Activated B cell treated with CpG ODN at 0.5 μM for 24 hours (primary cell): ENCODE data around the gene HIVEP2. TPM values are rescaled to one million over a fixed set of nuclear protein-coding genes. Genes with fewer than 3 reads are reported as not detected.

ENCODE experiments used
- ATAC-seq: fragments of 200-7000 bp; cut with Tn5 transposase; one replicate; pipeline ENCODE4 v1.10.0; 2021; ENCODE audit warnings: low read depth, mild to moderate bottlenecking, moderate library complexity
- CTCF ChIA-PET: fragments of 350-600 bp; sonication (Branson Sonifier 250); formaldehyde crosslinking; loops from one replicate; lab custom pipeline; 2021; ENCODE audit warnings: antibody characterized with exemption; lab: Charles Lee
- POLR2A ChIA-PET: fragments of 350-600 bp; sonication (Branson Sonifier 250); formaldehyde crosslinking; loops from one replicate; lab custom pipeline; 2021; ENCODE audit warnings: antibody characterized with exemption; lab: Charles Lee
- DNase-seq: peaks from one replicate; pipeline ENCODE4 v3.0.0; 2022
- H3K27ac Mint-ChIP-seq: one replicate; pipeline ENCODE4 v1.8.0; 2020; ENCODE audit warnings: mixed read lengths
- H3K27me3 Mint-ChIP-seq: one replicate; pipeline ENCODE4 v1.8.0; 2021; ENCODE audit warnings: mixed read lengths
- H3K36me3 Mint-ChIP-seq: one replicate; pipeline ENCODE4 v1.8.0; 2021; ENCODE audit warnings: low read depth, mixed read lengths
- H3K4me1 Mint-ChIP-seq: one replicate; pipeline ENCODE4 v1.8.0; 2021; ENCODE audit warnings: mixed read lengths
- H3K4me3 Mint-ChIP-seq: one replicate; pipeline ENCODE4 v1.8.0; 2020; ENCODE audit warnings: mild to moderate bottlenecking, mixed read lengths
- H3K9me3 Mint-ChIP-seq: one replicate; pipeline ENCODE4 v1.8.0; 2020; ENCODE audit warnings: mixed read lengths
- intact Hi-C: fragments of 100-400 bp; cut with micrococcal nuclease; formaldehyde crosslinking; loops from one replicate; pipeline ENCODE4 v1.15.1; 2024
- total RNA-seq: library from RNA; stranded (reverse); gene quantifications from 2 replicates; pipeline ENCODE4 v1.2.3, GENCODE V29; 2022
- TF ChIP-seq, protein P1 (sequence below): fragments of 200-600 bp; IDR thresholded peaks from one replicate; pipeline ENCODE4 v1.8.0; 2022; ENCODE audit warnings: antibody characterized with exemption, mild to moderate bottlenecking

The HIVEP2 gene
- total RNA-seq, 1 donor from 2014 or later: 25.4 TPM

- DNase-seq (peak; percentile 75), ATAC-seq (peak; percentile 38)
- intact Hi-C loops: loop anchor here (2.0 to 10.0 kb wide), 9 partner anchors 80 to 1462 kb away; partner anchors contain the start of genes ADAT2, PEX3, SF3B5 and STX11
- ChIA-PET CTCF (interaction anchor here (0.8 to 1.5 kb wide), 2 partner anchors 11 to 61 kb away, joined by 3 to 6 read pairs; no protein-coding TSS in a partner anchor), POLR2A (interaction anchor here (0.5 to 5.0 kb wide), 36 partner anchors 9 to 1118 kb away, joined by 3 to 56 read pairs (median 5); partner anchors contain the start of genes ADAT2, AIG1 and PEX3)
- H3K27me3 Mint-ChIP-seq: no peaks in the 10 kb centered on the region
- H3K4me3 Mint-ChIP-seq: peak overlapping the region; percentile 93
- H3K4me1 Mint-ChIP-seq: peaks cover 41% of the 10 kb centered on the region
- H3K27ac Mint-ChIP-seq: peak overlapping the region; percentile 96
- H3K36me3 Mint-ChIP-seq: peaks cover 9% of the 10 kb centered on the region
- H3K9me3 Mint-ChIP-seq: no peaks in the 10 kb centered on the region
- TF ChIP-seq, protein P1, sequence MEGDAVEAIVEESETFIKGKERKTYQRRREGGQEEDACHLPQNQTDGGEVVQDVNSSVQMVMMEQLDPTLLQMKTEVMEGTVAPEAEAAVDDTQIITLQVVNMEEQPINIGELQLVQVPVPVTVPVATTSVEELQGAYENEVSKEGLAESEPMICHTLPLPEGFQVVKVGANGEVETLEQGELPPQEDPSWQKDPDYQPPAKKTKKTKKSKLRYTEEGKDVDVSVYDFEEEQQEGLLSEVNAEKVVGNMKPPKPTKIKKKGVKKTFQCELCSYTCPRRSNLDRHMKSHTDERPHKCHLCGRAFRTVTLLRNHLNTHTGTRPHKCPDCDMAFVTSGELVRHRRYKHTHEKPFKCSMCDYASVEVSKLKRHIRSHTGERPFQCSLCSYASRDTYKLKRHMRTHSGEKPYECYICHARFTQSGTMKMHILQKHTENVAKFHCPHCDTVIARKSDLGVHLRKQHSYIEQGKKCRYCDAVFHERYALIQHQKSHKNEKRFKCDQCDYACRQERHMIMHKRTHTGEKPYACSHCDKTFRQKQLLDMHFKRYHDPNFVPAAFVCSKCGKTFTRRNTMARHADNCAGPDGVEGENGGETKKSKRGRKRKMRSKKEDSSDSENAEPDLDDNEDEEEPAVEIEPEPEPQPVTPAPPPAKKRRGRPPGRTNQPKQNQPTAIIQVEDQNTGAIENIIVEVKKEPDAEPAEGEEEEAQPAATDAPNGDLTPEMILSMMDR: no peak
Observed at GRCh38 chr6:142946181-142946923, 1.4 kb upstream of the HIVEP2 start.

GRCh38 chr6:142945446-142946180 lies 637 bp upstream of the HIVEP2 start:
- H3K9me3 Mint-ChIP-seq: no peaks in the 10 kb centered on the region
- H3K27me3 Mint-ChIP-seq: no peaks in the 10 kb centered on the region
- ChIA-PET POLR2A (interaction anchor here (0.6 to 5.0 kb wide), 29 partner anchors 9 to 585 kb away, joined by 3 to 56 read pairs (median 5); partner anchors contain the start of genes ADAT2, AIG1 and PEX3), CTCF (interaction anchor here (1.5 kb wide), 1 partner anchor 12 kb away, joined by 6 read pairs; no protein-coding TSS in a partner anchor)
- peak overlapping the region; percentile 93 for H3K4me3 Mint-ChIP-seq
- intact Hi-C loops: loop anchor here (2.0 to 10.0 kb wide), 10 partner anchors 81 to 1461 kb away; partner anchors contain the start of genes ADAT2, NMBR, PEX3 and SF3B5
- DNase-seq (peak; percentile 68), ATAC-seq (peak; percentile 11)
- peaks cover 48% of the 10 kb centered on the region for H3K4me1 Mint-ChIP-seq
- H3K27ac Mint-ChIP-seq: peak overlapping the region; percentile 96
- H3K36me3 Mint-ChIP-seq: peaks cover 9% of the 10 kb centered on the region
- TF ChIP-seq, protein P1: no peak

DNA sequence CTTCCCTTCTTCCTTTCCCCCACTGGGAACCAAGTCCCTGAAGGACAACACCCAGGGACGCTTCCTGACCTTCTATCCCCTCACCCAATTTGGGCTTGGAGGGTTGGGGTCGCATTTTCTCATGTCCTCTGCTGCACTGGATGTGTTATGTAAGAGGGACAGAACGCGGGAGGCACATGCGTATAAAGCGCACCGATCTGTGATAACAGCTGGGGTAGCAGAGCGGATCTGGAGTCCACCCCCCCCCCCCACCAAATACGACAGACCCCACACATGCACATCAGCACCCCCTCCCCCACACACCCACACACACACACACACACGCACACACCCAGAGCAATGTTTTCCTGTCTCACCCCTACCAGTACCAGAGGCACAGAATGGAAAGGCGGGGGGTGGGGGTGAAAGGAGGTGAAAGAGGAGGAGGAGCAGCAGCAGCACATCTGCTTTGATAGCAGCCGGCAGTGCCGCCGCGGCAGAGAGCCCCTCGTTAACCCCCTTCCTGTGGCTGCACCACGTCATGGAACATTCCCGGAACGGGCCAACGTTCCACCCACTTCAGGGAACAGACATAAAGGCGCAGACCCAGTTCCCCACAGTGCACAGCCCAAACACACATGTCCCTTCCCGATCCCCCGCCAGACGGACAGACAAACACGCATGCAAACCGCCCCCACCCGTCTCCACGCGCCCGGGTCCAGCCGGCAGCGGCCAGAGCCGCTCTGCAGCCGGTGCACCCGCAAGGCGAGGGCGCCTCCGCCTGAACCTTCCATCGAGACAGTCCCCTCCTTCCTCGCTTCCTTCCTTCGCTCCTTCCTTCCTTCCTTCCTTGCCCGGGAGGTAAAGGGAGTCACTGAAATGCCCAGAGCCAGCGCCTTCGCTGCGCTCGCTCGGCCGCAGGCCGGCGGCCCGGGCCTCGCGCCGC lies 590 bp downstream of the HIVEP2 start:
- Mint-ChIP-seq H3K36me3 (peaks cover 9% of the 10 kb centered on the region), H3K27me3 (no peaks in the 10 kb centered on the region), H3K9me3 (no peaks in the 10 kb centered on the region), H3K4me3 (peak overlapping the region; percentile 98), H3K27ac (peak overlapping the region; percentile 98), H3K4me1 (peaks cover 53% of the 10 kb centered on the region)
- TF ChIP-seq, protein P1: no peak
- DNase-seq (peak; percentile 73), ATAC-seq (peak; percentile 15)
- CTCF ChIA-PET: interaction anchor here (1.3 to 2.8 kb wide), 3 partner anchors 9 to 62 kb away, joined by 4 to 7 read pairs (median 6); no protein-coding TSS in a partner anchor
- POLR2A ChIA-PET: interaction anchor here (0.6 to 5.0 kb wide), 24 partner anchors 7 to 506 kb away, joined by 3 to 56 read pairs (median 4); partner anchors contain the start of genes ADAT2 and PEX3
- intact Hi-C loops: loop anchor here (1.0 to 10.0 kb wide), 9 partner anchors 8 to 1393 kb away; partner anchors contain the start of genes NMBR, STX11 and VTA1

DNA sequence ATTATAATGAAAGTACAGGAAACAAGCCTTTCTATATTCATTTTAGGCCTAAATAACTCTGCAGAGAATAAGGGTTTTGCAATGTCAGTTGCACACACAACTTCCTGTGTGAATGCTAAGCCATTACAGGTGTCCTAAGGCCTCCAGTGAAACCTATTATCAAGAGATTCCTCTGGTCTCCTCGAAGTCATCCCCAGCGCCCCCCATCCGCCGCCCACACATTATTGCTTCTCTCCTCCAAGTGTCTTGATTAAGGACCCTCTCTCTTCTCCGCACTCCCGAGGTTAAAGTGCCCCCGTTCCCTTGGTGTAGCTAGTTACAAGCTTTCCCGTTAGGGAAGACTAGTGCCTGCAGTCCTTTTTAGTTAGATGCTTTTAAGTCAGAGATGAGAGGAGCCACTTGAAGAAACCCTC lies 1.3 kb downstream of the HIVEP2 start:
- DNase-seq (peak; percentile 29), ATAC-seq (no peak)
- Mint-ChIP-seq H3K27ac (peak overlapping the region; percentile 98), H3K36me3 (peaks cover 9% of the 10 kb centered on the region), H3K27me3 (no peaks in the 10 kb centered on the region), H3K4me3 (peak overlapping the region; percentile 98), H3K9me3 (no peaks in the 10 kb centered on the region), H3K4me1 (peaks cover 54% of the 10 kb centered on the region)
- CTCF ChIA-PET: interaction anchor here (1.3 to 2.8 kb wide), 4 partner anchors 9 to 251 kb away, joined by 4 to 7 read pairs (median 5); no protein-coding TSS in a partner anchor
- intact Hi-C loops: loop anchor here (1.0 to 10.0 kb wide), 7 partner anchors 7 to 797 kb away; partner anchors contain the start of genes NMBR and VTA1
- TF ChIP-seq, protein P1: no peak
- POLR2A ChIA-PET: interaction anchor here (0.6 to 5.0 kb wide), 15 partner anchors 9 to 507 kb away, joined by 3 to 56 read pairs (median 4); partner anchors contain the start of genes ADAT2 and PEX3
